AG09319 (cell line): ENCODE measurements around the gene MYO3B.
"Not testable (repeated sequence)": the region's sequence is repeated elsewhere in the genome, so short reads cannot be mapped to it uniquely, and the experiment has no call there.

Source experiments
- DNase-seq: peaks from one replicate; pipeline ENCODE4 v3.0.0-alpha.2; 2010; ENCODE audit warnings: low read depth; ENCODE audit errors: extremely low read depth
- CTCF ChIP-seq: IDR thresholded peaks from 2 replicates; pipeline ENCODE4 v1.5.1; 2011; ENCODE audit warnings: low read depth, mild to moderate bottlenecking, inconsistent platforms, low read length, moderate library complexity

The MYO3B gene

GRCh38 chr2:170671079-170671478 is 493.1 kb downstream of the MYO3B start:
- no peak for TF ChIP-seq CTCF
- DNase-seq = no peak

GRCh38 chr2:170674282-170674681 is 496.3 kb downstream of the MYO3B start:
- DNase-seq = not testable (repeated sequence)

- DNase-seq = no peak
- TF ChIP-seq CTCF = no peak
Observed at GRCh38 chr2:170675701-170676100, 497.8 kb downstream of the MYO3B start.

- DNase-seq = no peak
- TF ChIP-seq CTCF = no peak
Observed at GRCh38 chr2:170679607-170680079, 501.7 kb downstream of the MYO3B start.

- no peak for DNase-seq
- TF ChIP-seq CTCF = no peak
Observed at GRCh38 chr2:170680172-170680941, 502.4 kb downstream of the MYO3B start.

- DNase-seq = no peak
- TF ChIP-seq CTCF = no peak
Observed at GRCh38 chr2:170681311-170681710, 503.4 kb downstream of the MYO3B start.

GRCh38 chr2:170685591-170685990 is 507.6 kb downstream of the MYO3B start:
- TF ChIP-seq CTCF = no peak
- no peak for DNase-seq

- no peak for TF ChIP-seq CTCF
- DNase-seq = no peak
Observed at GRCh38 chr2:170689481-170689880, 511.5 kb downstream of the MYO3B start.
